ENCODE results near the gene EFCAB14. TPM values are rescaled to one million over a fixed set of nuclear protein-coding genes. Genes with fewer than 3 reads are reported as not detected.
"Not testable (repeated sequence)": the region's sequence is repeated elsewhere in the genome, so short reads cannot be mapped to it uniquely, and the experiment has no call there.

Gene EFCAB14
- total and polyA plus RNA-seq, 10 of the 15 experiments (the other 5 are each of a cell fraction or from before 2014, with no cell fraction given): 7.8 to 66.0 (median 41.6) TPM

DNA sequence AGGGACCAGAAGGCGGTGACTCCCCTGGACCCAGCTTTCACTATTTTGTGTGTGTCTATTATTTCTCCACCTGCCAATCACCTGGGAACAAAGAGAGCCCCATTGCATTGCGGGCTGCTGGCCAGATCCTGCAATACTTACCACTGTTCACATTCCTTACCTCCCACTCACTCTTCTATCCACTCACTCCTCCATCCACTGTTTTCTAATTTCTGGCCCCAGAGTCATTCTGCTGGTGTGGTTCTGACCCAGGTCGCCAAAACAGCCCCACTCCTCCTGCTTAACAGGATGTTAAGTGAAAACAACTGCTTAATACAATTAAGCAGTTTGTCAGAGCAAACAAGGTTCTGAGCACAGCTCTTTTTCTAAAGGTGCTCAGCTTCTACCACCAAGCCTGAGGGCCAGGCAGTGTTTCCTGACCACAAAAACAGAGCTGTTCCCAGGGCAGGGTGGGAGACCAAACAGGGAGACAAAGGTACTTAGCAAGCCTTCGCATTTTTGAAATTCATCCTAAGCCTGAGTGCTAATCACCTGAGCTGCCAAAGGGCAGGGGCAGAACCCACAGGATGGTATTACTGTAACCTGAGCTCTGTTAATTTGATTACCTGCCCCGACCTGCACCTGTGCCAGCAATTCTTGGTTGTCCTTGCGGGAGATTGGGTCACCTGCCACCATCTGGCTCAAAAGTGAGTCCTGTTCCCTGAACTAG, 38.5 kb upstream of the EFCAB14 start (continued):
- TF ChIP-seq NFYB (IDR thresholded peaks at IDR 0.05; ENCODE audit: insufficient read depth, low read depth, low read length): no peak
- no peak for TF ChIP-seq IRF5 (IDR thresholded peaks at IDR 0.05; ENCODE audit: borderline replicate concordance)
- TF ChIP-seq NR2F1 (conservative IDR thresholded peaks at IDR 0.05): no peak
- no peak for TF ChIP-seq SIX5 (IDR thresholded peaks at IDR 0.05; ENCODE audit: low read depth, low read length, severe bottlenecking)

DNA sequence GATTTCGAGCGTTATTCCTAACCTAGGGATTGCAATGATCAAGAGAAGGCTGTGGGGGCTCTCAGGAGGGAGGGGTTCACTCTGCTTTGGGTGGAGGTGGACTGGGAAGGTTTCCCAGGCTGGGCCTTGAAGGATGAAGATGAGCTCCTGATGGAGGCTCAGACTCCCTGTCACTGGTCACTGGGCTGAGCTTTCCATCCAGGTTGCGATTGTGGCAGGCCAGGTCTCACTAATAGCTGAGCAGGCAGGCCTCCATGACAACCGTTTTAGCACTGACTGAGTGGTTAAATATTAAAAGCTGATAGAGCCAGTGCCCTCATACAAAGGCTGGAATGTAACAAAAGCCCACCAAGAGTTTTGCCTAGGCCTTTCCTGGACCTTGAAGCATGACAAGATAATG, 36.2 kb upstream of the EFCAB14 start:
- intact Hi-C loops (cut with micrococcal nuclease; ENCODE audit: unreplicated experiment): no loop called here
- peaks cover 0 to under 1% of the 10 kb centered on the region in 2 experiments; a peak in 2 of 4 replicates for H3K27me3 ChIP-seq (replicated peaks in 1 of 2; ENCODE audit: control insufficient read depth in 2 of 2, insufficient read depth in 2 of 2, low read length in 1 of 2)
- SMC1A ChIA-PET (ENCODE audit: uncharacterized antibody, unreplicated experiment): no interaction called here
- RAD21 ChIA-PET (ENCODE audit: unreplicated experiment): no interaction called here
- no peak overlapping the region for H2AFZ ChIP-seq (ENCODE audit: control insufficient read depth, low read depth, low read length)
- POLR2A ChIA-PET: no interaction called here
- CTCF ChIA-PET: no interaction called here
- no peak for TF ChIP-seq FOS (IDR thresholded peaks at IDR 0.05; ENCODE audit: borderline replicate concordance, extremely low read depth, insufficient read length)
- TF ChIP-seq BRCA1 (IDR thresholded peaks at IDR 0.05; ENCODE audit: low read depth, low read length): no peak
- no peak for TF ChIP-seq NFIC (IDR thresholded peaks at IDR 0.05; ENCODE audit: low read depth, low read length)
- FAIRE-seq: no peak
- no peaks in the 10 kb centered on the region for H3K79me2 ChIP-seq (ENCODE audit: control insufficient read depth, insufficient read depth, low read length)
- WGBS (ENCODE audit: insufficient coverage, insufficient replicate concordance, low lambda C conversion rate, missing lambda C conversion rate): 8% methylated on average over 4 of the region's 4 CpGs
- H4K20me1 ChIP-seq (ENCODE audit: control insufficient read depth, insufficient read depth): no peaks in the 10 kb centered on the region
- DNase-seq (ENCODE audit: low read depth, low spot score): no peak
- no TSS peak for BruUV-seq (replicated peaks)
- no peak overlapping the region for H3K9ac ChIP-seq (ENCODE audit: control insufficient read depth, insufficient read depth, low read length)
- ATAC-seq: no peak
- in situ Hi-C loops (cut with MboI): no loop called here
- no peaks in the 10 kb centered on the region for H3K36me3 ChIP-seq (ENCODE audit: control insufficient read depth in 2 of 2, insufficient read depth in 2 of 2, low read length in 1 of 2)
- H3K27ac ChIP-seq (ENCODE audit: control insufficient read depth, insufficient read depth): no peak overlapping the region
- H3K4me3 ChIP-seq: no peak overlapping the region
- no peaks in the 10 kb centered on the region for H3K9me3 ChIP-seq (replicated peaks; ENCODE audit: control insufficient read depth, insufficient read depth, low read length)
- no peak overlapping the region for H3K4me2 ChIP-seq (ENCODE audit: control insufficient read depth, insufficient read depth)
- no peaks in the 10 kb centered on the region for H3K4me1 ChIP-seq (ENCODE audit: control insufficient read depth, insufficient read depth, low read length)

DNA sequence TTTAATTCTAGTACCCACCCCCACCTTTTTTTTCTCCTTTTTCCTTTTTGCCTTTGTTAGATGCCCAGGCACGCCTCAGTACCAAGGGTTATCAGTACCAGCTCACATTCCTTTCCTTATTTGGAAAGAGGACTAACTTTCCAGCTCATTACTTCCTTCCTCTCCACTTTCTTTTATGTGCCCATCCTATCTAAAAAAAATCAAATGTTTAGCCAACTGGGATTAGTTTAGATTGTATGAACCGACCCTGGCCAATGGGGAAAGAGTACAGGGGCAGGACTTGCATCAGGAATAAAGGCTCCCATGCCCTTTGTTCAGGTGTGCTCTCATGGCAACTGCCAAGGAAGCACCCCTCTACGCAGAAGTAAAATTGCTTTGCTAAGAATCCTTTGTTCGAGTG, 35.8 kb upstream of the EFCAB14 start:
- H4K20me1 ChIP-seq (ENCODE audit: control insufficient read depth, insufficient read depth); ATAC-seq; DNase-seq (ENCODE audit: low read depth, low spot score); H3K9me3 ChIP-seq (replicated peaks; ENCODE audit: control insufficient read depth, insufficient read depth, low read length); H3K27me3 ChIP-seq (replicated peaks in 1 of 2; ENCODE audit: control insufficient read depth in 2 of 2, insufficient read depth in 2 of 2, low read length in 1 of 2); POLR2A ChIA-PET; H2AFZ ChIP-seq (ENCODE audit: control insufficient read depth, low read depth, low read length); FAIRE-seq; H3K27ac ChIP-seq (ENCODE audit: control insufficient read depth, insufficient read depth); H3K4me3 ChIP-seq; H3K9ac ChIP-seq (ENCODE audit: control insufficient read depth, insufficient read depth, low read length); H3K36me3 ChIP-seq (ENCODE audit: control insufficient read depth in 2 of 2, insufficient read depth in 2 of 2, low read length in 1 of 2); H3K79me2 ChIP-seq (ENCODE audit: control insufficient read depth, insufficient read depth, low read length); RAD21 ChIA-PET (ENCODE audit: unreplicated experiment); SMC1A ChIA-PET (ENCODE audit: uncharacterized antibody, unreplicated experiment); H3K4me2 ChIP-seq (ENCODE audit: control insufficient read depth, insufficient read depth); intact Hi-C loops (cut with micrococcal nuclease; ENCODE audit: unreplicated experiment); CTCF ChIA-PET; in situ Hi-C loops (cut with MboI); H3K4me1 ChIP-seq (ENCODE audit: control insufficient read depth, insufficient read depth, low read length); BruUV-seq (replicated peaks): not testable (repeated sequence)
- WGBS (ENCODE audit: insufficient coverage, insufficient replicate concordance, low lambda C conversion rate, missing lambda C conversion rate): 21% methylated on average over 4 of the region's 4 CpGs
